HG03432 (cell line): ENCODE results near the gene HCN2.
A peak's percentile ranks its signal among the peaks of the same experiment; 100 is the strongest.

Source experiments
- ATAC-seq: cut with Tn5 transposase; IDR thresholded peaks from one replicate; pipeline ENCODE4 v1.9.1; 2021; ENCODE audit warnings: mild to moderate bottlenecking, moderate library complexity; ENCODE audit not compliant: unreplicated experiment

The HCN2 gene

DNA sequence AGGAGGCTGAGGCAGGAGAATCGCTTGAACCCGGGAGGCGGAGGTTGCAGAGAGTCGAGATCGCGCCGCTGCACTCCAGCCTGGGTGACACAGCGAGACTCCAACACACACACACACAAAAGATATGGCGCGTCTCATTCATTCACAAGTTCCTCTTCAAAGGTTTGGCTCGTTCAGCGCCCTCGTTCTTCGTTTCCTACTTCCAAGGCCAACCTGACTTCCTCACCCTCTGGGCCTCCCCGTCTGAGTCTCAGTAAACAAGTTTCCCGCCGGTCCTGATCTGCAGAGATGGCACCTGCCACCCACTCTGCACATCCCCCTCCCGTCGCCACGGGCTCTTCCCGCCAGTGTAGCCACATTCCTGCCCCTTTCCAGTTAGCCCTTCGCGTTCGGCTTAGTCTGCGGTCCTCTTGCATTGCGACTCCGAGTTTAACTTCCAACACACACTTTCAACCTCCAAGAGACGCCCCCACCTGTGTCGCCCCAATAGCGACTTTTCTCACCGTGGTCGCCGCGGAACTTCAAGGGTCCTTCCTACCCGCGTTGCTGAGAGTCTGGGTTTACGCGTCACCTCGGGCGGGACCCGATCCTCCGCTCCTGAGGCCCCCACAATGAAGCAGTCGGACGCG lies 18.6 kb upstream of the HCN2 start:
- ATAC-seq = no peak

DNA sequence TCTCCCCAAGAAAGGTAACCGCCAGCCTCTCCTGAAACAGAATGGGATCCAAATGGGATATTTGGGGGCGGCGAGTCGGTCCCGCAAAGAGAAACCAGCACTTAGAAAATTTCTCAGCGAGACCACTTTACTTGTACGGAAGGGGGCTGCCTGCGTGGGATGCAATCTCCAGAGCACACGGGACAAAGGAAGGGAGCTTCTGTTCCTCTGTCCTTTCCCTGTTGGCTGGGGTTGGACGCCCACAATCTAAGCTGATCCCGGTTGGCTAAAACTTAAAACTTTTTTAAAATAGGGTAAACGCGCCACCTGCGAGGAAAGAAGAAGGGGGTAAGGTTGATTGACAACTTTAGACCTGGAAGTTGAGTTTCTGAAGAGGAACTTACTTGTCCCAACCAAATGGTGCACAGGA lies 18.1 kb upstream of the HCN2 start:
- ATAC-seq = no peak

DNA sequence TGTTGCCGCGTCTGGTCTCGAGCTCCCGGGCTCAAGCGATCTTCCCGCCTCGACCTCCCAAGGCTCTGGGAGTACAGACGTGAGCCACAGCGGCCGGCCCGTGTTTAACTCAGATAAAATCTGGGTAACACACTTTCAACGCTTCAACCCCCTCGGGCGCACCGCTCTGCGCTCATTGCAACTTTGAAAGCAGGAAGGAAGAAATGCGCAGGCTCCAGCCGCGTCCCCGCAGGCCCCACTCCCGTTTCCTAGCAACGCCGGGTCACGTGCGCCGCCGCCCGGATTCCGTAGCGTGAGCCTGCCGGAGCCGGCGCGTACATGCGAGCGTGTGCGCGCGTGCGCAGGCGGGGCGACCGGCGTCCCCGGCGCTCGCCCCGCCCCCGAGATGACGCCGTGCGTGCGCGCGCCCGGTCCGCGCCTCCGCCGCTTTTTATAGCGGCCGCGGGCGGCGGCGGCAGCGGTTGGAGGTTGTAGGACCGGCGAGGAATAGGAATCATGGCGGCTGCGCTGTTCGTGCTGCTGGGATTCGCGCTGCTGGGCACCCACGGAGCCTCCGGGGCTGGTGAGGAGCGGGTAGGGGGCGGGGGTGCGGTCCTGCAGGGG lies 17.4 kb upstream of the HCN2 start, which contains the start of gene BSG:
Gene BSG (plus strand): TSS at position 457 of the 603 bp plus-strand sequence. CDS start 39 bp downstream, at position 496.
- ATAC-seq = peak; percentile 73

DNA sequence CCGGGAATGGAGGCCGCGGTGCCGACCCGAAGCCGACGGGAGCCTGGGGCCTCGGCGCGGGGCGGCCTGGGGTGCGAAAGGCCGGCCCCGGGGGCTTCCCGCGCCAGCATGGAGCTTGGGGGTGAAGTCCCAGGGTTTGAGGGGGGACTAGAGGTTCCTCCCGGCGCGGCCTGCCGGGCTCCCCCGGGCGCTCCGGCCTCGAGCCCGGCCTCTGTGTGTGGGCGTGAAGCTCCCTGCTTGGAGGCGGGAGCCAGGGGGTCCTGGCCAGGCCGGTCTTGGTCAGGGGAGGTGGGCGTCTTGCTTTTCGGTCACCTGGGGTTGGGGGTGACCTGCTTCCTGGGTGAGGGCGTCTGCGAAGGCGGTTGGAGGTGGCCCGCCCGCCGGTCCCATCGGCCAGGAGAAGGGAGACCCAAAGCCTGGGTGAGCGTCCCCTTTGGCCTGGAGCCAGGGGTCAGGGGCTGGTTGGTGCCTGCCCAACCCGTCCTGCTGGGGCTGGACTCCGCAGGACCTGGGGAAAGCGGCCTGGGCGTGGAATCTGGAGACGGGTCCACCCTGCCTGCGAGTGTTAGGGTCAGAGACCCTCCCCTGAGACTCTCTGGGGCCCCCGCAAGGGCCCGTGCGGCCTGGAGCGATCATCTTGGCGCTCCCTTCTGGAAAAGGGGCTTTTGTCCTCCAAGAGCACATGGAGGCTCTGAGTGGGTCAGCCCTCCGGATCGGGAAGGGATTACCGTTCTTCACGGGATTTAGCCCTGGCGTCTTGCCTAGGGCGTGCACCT lies 16.8 kb upstream of the HCN2 start:
- ATAC-seq = peak; percentile 36

DNA sequence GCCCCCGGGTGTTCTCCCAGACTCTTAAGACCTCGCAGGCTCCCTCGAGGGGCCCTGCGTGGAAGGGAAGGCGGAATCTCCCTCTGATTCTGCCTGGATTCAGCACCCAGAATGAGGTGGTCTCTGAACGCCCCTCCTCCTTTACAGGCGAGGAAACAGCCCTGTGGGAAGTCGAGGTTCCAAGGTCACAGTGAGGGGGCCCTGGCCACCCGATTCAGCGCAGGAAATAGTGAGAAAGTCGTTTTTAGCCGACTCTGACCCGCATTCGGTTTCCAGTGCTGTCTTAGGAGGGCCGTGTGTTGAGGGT lies 16.2 kb upstream of the HCN2 start:
- ATAC-seq = no peak

DNA sequence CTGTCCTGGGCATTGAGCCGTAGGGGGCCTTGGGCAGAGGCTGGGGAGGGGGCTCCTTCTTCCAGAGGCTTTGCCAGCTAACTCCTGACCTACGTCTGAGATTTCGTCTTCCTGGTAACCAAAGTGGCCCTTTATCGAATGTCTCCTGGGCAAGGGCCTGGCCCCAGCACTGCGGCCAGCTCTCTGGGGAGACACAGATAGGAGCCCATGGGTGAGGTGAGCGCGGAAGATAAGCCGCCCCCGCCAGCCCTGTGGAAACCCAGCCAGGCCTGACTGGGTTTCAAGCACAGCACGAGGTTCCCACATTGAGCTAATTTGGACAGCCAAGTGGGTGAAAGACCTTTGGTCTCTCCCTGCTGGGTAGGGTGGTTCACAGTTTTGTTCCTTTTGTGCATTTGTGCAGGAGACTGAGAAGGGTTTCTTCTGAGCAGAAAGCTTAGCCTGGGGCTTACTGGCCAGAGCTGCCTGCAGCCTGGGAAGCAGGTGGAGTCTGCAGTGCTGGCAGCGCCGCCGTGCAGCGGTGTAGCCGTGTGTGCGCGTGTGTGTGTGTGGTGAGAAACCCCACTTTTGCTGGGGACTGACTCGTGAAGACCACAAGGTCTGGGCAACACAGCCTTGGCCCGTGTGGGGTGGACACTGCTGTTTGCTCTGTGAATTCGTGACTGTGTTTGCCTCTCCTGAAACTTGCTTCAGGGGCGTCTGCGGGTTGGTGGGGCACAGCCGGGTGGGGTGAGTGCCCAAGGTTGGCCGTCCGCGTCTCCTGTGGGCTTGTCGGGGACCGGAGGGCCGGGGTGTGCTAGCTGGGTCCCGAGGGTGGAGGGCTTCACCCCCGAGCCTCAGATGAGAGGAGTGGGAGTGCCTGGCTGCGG lies 14.8 kb upstream of the HCN2 start:
- peak; percentile 27 for ATAC-seq

DNA sequence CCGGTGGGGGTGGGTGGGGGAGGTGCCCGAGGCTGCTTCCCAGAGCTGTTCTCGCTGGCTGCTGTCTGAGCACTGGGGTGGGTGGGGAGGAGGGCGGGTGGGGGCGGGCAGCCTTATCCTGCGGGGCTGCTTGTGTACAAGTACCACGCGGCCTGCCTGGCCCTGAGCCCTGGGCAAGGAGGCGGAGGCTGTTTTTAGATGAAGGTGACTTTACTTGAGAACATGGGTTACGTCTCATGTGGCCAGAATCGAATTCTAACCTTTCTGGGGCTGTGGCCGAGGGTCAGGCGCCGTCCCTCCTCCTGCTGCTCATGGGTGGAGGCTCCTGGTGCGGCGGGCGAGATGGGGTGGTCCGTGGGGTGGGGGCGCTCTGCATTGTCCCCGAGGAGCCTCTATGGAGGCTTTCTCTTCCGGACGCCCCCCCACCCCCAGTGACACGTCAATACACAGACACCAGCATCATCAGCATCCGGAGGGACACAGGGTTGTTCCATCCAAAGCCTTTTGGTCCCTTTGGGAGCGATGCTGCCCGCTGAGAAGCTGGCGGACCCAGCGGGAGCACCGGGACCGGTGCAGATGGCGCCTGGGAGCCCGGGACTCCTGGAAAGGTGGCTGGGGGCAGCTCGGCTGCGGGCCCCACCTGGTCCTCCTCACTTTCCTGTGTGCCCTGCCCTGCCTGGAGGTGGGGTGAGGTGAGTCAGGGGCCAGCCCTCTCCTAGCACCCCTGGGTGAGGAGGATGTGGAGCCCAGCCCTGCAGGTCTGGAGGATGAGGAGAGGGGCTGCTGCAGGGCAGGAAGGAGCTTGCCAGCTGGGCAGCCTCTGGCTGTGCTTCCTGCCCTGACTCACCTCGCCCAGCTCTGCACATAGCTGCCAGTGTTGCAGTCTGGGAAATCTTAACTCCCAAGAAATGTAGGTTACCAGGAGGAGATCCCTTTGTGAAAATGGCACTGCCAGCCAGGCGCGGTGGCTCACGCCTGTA lies 13.9 kb upstream of the HCN2 start:
- ATAC-seq = no peak

DNA sequence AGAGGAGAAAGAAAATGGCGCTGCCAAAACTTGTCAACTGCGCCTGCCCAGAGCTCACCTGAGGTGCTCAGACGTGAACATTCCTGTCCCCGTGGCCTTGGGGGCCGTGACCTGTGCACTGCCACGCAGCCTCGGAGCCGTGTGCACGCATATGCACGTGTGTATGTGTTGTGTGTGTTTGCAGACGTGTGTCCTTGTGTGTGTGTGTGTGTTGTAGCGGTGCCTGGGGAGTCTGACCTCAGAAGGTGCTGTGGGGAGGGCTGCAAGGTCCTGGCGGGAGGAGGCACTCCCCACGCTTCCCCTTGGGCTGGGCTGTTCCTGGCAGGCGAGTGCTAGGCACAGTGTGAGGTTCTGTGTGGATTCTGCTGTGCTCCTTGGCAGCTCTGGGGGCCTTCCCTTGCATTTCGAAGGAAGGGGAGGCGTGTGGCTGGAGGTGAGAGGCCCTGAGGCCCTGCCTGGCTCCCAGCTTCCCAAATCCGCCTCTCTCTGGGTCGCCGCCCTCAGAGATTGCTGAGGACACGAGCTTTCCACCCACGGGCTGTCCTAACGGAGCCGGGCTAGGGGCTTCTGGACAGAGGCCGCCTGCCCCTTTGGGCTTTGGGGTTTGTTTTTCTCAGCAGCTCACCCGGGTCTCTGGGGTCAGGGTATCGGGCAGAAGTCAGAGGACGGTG lies 12.8 kb upstream of the HCN2 start:
- ATAC-seq = no peak

DNA sequence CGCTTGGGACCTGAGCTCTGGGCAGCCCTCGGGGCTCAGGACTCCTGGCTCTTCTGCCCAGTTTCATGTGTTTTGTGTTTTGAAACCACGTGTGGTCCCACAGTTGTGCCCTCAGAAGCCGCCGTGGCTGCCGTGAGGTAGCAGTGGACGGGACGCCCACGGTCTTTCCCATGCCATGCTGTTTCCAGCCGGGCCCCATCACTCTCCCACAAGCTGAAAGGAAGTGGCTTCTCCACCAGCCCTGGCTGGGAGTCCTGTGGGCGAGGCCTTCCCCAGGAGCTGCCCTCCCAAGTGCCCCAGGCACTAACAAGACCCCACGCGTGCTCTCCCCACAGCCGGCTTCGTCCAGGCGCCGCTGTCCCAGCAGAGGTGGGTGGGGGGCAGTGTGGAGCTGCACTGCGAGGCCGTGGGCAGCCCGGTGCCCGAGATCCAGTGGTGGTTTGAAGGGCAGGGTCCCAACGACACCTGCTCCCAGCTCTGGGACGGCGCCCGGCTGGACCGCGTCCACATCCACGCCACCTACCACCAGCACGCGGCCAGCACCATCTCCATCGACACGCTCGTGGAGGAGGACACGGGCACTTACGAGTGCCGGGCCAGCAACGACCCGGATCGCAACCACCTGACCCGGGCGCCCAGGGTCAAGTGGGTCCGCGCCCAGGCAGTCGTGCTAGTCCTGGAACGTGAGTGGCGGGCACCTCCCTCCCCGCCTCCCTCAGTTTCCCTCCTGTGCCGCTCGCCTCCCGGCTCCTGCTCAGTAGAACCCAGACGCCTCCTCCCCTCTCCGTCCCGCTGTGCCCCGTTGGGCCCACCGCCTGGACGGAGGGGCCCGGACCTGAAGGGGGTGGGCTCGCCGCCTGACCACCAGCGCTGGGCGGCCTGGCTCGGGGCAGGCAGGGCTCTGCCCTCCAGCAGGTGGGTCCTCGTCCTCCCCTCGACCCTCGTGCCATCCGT lies 12.0 kb upstream of the HCN2 start:
- no peak for ATAC-seq

DNA sequence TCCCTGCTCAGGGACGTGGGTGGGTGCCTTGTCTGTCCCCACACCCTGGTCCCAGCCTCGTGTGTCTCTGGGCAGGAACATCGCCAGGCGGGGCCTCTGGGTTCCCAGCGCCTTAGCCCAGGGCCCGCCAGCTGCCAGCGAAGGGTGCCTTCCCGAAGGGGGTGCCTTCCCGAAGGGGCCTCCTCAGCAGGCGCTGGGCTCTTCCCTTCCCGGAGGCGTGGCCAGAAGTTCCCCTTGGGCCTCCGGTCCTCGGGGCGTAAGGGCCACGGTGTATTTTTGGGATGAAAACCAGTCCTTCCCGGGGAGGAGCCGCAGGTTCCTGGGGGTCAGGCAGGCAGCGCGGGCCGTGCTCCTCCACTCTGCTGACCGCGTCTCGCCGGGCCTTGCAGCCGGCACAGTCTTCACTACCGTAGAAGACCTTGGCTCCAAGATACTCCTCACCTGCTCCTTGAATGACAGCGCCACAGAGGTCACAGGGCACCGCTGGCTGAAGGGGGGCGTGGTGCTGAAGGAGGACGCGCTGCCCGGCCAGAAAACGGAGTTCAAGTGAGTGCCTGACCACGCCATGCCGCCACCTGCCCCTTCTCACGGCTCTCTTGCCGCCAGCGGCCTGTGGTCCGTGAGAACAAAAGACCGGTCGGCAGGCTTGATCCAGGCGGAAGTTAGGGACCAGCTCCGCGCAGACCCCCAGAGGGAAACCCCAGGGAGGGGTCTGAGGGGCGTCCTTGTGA lies 10.4 kb upstream of the HCN2 start:
- ATAC-seq = no peak

DNA sequence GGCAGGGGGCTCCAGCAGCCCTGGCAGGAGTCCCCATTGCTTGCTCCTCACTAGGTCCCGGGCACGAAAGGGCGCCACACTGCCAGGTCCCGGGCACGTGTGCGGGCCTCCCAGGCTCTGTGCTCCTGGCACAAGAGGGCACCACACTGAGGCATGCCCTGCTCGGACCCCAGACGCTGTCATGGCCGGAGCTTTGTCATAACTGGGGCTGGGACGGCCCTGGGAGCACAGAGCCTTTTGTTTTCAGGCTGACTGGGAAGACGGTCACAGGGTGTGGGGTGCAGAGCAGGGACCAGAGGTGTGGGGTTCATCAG lies 9.9 kb upstream of the HCN2 start:
- ATAC-seq = no peak

DNA sequence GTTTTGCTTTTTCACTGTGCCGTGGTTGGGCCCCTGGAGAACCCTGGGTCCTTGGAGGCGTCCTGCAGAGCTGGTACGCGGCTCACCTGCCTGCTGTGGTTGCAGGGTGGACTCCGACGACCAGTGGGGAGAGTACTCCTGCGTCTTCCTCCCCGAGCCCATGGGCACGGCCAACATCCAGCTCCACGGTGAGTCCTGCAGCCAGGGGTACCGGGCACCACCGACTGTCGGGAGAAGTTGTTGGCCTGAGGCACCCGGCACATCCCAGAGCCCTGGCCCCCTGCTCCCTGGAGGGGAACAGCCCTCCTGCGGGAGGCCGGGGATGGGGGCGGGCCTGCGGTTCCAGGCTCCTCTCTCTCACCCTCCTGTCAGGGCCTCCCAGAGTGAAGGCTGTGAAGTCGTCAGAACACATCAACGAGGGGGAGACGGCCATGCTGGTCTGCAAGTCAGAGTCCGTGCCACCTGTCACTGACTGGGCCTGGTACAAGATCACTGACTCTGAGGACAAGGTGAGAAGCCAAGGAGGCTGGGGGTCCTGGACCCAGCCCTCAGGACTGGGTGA lies 9.3 kb upstream of the HCN2 start:
- ATAC-seq = no peak

DNA sequence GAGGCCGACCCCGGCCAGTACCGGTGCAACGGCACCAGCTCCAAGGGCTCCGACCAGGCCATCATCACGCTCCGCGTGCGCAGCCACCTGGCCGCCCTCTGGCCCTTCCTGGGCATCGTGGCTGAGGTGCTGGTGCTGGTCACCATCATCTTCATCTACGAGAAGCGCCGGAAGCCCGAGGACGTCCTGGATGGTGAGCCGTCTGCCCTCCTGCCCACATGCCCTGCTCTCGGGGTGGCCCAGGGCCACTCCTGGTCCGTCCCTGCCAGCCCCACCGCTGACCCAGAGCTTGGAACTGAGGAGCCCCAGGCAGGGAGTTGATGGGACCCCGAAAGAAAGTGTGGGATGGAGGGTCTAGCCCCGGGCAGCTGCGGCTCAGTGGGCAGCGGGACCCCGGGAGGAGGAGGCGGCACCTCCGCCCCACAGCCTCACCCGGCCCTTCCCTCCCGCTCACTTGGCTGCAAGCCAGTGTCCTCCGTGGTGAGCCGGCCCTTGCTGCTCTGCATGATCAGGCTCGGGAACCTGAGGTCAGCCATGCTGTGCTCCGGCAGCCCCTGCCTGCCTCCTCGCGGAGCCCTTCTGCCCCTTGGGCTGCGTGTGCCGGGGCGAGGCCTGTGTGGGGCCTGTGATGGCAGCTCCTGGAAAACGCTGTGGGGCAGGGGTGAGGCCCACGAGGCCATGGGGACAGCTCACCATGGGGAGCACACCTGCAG lies 8.1 kb upstream of the HCN2 start:
- ATAC-seq = no peak

DNA sequence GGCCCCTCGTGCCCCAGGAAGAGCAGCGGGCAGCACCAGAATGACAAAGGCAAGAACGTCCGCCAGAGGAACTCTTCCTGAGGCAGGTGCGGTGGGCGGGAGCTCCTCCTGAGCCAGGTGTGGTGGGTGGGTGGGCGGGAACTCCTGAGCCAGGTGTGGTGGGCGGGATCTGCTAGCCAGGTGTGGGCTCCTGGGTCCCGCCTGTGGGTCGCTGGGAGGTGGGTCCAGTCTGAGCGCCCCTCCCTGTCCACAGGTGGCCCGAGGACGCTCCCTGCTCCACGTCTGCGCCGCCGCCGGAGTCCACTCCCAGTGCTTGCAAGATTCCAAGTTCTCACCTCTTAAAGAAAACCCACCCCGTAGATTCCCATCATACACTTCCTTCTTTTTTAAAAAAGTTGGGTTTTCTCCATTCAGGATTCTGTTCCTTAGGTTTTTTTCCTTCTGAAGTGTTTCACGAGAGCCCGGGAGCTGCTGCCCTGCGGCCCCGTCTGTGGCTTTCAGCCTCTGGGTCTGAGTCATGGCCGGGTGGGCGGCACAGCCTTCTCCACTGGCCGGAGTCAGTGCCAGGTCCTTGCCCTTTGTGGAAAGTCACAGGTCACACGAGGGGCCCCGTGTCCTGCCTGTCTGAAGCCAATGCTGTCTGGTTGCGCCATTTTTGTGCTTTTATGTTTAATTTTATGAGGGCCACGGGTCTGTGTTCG lies 7.0 kb upstream of the HCN2 start:
- ATAC-seq = no peak

DNA sequence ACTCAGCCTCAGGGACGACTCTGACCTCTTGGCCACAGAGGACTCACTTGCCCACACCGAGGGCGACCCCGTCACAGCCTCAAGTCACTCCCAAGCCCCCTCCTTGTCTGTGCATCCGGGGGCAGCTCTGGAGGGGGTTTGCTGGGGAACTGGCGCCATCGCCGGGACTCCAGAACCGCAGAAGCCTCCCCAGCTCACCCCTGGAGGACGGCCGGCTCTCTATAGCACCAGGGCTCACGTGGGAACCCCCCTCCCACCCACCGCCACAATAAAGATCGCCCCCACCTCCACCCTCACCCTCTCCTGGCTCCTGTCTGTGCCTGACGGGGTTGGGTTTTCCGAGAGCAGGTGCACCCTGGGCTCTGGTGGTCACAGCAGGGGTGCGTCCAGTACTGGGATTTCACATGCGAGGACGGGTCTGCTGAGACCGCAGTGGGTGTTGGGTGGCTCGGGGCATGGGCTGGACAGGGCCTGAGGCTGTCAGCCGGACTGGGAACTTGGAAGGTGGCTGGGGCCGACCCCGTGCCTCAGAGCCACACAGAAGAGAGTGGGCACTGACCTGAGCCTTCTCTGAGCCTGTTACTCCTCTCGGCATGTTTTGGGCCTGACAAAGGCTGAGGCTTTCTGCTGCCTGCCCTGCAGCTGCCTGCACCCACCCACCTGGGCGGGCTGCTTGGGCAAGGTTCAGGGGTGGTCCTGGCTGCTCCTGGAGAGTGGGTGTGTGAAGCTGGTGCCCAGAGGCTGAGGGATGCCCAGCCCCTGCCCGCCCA lies 6.3 kb upstream of the HCN2 start:
- no peak for ATAC-seq

DNA sequence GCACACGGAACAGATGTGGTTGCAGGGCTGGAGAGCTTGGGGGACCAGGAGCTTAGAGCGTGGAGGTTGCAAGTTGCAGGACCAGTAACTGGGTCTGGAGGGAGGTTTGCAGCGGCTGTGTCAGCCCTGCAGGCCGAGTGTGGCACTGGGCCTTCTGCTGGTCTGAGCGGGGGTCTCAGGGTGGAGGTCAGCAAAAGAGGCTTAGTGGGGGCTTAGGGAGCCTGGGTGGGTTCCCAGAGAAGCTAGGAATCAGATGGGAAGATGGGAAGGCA lies 5.8 kb upstream of the HCN2 start:
- no peak for ATAC-seq
